Amniotic epithelial cell (primary cell): ENCODE data around the gene FAM83B.
A peak's percentile ranks its signal among the peaks of the same experiment; 100 is the strongest.
"Not testable (repeated sequence)": the region's sequence is repeated elsewhere in the genome, so short reads cannot be mapped to it uniquely, and the experiment has no call there.

Experiments used
- DNase-seq: peaks from one replicate; pipeline ENCODE4 v3.0.0-alpha.2; 2010; ENCODE audit warnings: low read depth

Gene FAM83B

GRCh38 chr6:54846243-54846856 is at the start of gene FAM83B:
FAM83B (plus strand) TSS chr6:54846771; CDS start chr6:54870247, 23,476 bp downstream.
- DNase-seq, result peak; percentile 24

- not testable (repeated sequence) for DNase-seq
Observed at GRCh38 chr6:54796918-54797317, 49.7 kb upstream of the FAM83B start.

DNA sequence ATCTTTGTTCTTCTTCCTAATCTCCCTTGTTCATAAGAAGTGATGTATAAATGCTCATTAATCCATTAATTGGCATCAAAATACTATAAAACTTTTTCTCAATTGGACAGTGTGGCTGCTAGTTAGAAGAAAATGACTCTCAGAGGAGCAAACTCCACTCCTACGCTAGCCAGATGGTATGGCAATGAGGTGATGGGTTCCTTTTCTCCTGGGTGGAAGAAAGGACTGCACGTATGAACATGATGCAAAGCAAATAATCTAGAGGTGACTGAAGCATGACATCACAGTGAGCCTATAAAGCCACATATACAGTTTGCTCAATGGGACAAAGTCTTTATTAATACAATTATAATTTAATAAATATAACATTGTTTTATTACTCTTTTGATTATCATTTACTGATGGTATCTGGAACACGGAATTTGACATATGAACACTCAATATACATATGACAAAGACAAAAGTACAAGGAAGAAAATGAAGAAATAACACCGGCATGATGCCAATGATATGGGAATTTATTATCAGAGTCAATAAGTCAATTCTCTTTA is 46.4 kb upstream of the FAM83B start:
- no peak for DNase-seq

GRCh38 chr6:54801244-54801643 is 45.3 kb upstream of the FAM83B start:
- no peak for DNase-seq

DNA sequence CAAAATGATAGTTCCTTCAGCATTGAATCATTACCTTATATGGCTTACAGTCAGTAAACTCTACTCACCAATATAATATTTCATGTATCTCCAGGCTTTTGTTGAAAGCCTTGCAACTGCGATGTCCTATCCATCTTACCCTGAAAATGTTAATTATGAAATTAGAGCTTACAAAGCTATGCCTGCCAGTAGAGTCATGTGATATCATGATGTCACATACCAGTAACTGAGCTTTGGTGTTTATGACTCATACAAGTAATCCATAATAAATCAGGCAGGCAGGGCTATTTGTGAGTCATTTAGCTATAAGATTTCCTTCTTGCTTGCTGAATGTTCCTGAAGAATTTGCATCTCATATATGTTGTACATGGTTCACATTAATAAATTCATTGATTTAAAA is 44.9 kb upstream of the FAM83B start:
- peak; percentile 97 for DNase-seq

GRCh38 chr6:54802775-54803634 is 43.6 kb upstream of the FAM83B start:
- peak; percentile 78 for DNase-seq

DNA sequence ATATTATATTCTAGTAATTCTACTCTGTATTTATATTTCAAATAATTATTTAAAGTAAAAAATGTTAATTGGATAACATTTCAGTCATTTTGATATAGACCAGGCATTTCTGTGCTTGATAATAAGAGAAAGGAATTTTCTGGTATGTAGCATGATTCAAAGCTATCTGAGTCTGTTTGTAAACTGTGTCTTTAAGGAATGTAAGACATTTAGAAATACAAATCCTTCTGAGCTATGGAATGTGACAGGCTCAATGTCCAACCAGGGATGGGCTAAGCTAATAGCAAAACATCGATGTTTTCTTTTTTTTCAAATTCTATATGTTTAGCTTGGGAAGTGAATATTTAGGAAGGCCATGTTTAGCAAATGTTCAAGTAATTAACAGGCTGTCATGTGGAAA is 41.5 kb upstream of the FAM83B start:
- DNase-seq, result peak; percentile 80

DNA sequence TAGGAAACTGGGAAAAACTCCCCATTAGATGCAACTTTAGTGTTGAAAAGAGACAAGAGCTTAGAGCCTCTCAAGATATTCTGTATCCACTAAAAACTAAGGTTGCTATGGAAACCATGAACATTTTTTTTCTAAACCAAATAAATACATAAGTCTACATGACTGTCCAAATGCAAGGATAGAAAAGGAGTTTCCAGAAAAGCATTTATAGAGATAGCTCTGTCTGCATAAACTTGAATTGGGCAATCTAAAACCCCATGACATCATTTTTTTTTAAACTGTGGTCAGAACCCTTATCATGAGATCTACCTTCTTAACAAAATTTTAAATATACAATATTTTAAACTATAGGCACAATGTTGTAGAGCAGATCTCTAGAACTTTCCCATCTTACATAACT is 36.4 kb upstream of the FAM83B start:
- peak; percentile 74 for DNase-seq

- peak; percentile 81 for DNase-seq
Observed at GRCh38 chr6:54813892-54814291, 32.7 kb upstream of the FAM83B start.

DNA sequence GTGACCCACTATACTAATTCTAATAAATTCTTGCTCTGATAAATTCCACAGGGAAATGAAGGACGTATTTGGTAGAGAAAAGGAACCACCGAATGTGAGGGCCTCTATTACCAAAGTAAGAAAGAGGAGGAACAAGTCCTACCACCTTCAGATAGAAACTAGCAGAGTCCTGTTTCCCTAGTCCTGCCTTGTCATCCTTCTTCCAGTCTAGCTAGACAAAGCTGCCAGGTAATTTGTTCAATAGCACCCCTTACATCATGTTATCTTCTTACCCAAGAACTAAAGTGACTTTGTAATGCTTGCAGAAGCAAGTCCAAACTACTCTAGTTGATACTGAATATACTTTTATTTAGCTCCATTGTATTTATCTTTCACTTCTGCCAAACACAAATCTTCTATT is 29.3 kb upstream of the FAM83B start:
- DNase-seq, result no peak

GRCh38 chr6:54817834-54818233 is 28.7 kb upstream of the FAM83B start:
- DNase-seq, result no peak

DNA sequence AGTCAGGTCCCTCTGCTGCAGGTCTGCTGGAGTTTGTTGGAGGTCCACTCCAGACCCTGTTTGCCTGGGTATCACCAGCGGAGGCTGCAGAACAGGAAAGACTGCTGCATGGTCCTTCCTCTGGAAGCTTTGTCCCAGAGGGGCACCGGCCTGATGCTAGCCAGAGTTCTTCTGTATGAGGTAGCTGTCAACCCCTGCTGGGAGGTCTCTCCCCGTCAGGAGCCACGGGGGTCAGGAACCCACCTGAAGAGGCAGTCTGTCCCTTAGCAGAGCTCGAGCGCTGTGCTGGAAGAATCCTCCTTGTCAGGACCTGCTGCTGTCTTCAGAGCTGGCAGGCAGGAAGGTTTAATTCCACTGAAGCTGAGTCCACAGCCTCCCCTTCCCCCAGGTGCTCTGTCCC is 22.3 kb upstream of the FAM83B start:
- not testable (repeated sequence) for DNase-seq

DNA sequence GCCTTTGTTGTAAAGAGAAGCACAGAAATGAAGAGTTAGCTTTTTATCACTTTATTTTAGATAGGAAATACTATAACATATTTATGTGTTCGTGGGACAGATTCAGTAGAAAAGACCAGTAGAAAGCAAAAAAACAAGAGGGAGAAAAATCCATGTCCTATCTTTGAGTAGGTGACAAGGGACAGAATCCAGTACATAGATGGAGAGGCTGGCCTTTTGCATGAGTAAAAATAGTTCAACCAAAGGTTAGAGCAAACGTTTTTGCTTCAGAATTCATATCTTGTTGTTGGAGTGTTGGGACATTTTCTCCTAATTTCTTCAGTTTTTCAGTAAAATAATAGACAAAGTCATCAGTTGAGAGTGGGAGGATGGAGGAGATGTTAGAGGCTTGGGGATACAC is 19.6 kb upstream of the FAM83B start:
- no peak for DNase-seq

GRCh38 chr6:54830216-54830615 is 16.4 kb upstream of the FAM83B start:
- DNase-seq, result no peak

GRCh38 chr6:54835176-54835575 is 11.4 kb upstream of the FAM83B start:
- DNase-seq, result no peak

DNA sequence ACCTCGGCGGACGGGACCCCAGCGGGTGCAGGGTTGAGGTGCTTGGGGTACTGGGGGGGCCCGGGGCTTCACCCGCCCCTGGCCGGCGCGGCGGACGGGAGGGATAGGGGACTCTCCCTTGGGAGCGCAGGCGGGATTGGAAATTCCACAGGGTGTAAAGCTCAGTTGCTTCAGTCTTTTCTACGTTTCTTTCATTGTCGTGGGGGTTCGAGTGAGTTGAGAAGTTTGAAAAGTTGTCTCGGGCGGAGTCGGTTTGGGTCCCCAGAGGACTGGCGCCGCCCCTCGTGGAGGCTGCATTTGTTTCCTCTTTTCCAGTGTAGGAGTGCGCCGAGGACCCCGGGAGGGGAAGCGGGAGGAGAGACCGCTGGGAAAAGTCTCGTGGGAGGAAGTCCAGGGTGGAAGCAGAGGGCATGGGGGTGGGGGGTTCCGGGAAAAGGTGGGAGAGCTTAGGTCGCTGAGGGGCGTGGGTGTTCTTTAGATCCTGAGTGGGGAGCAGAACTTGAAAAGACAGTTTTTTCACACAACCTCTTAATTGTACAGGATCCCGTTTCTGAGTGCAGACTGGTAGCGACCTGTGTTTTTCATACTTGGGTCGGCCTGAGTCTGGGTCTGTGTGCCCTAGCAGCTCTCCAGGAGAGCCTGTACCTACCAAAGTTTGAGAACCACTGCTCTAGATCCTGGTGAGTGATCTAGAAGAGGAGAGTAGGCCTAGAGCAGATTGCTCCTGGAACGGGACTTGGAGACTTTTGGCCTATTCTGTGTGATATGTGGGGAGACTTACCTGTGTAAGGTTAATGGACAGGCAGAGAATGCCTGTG is 495 bp downstream of the FAM83B start:
- peak; percentile 19 for DNase-seq

GRCh38 chr6:54847799-54848597 is 1.4 kb downstream of the FAM83B start:
- DNase-seq, result peak; percentile 89

- peak; percentile 35 for DNase-seq
Observed at GRCh38 chr6:54850114-54850513, 3.5 kb downstream of the FAM83B start.

- DNase-seq, result no peak
Observed at GRCh38 chr6:54856129-54856528, 9.6 kb downstream of the FAM83B start.

- no peak for DNase-seq
Observed at GRCh38 chr6:54860132-54860531, 13.6 kb downstream of the FAM83B start.

- DNase-seq, result peak; percentile 96
Observed at GRCh38 chr6:54860739-54861138, 14.2 kb downstream of the FAM83B start.
